Epidermal melanocyte (primary cell): ENCODE results near the gene FLNB.
A peak's percentile ranks its signal among the peaks of the same experiment; 100 is the strongest.

Source experiments
- DNase-seq: peaks from one replicate; pipeline ENCODE4 v3.0.0; 2011; ENCODE audit warnings: low spot score; ENCODE audit not compliant: insufficient read length

The FLNB gene

GRCh38 chr3:58160399-58160798 is 152.2 kb downstream of the FLNB start:
- DNase-seq, result no peak

- peak; percentile 30 for DNase-seq
These were observed 153.5 kb downstream of the FLNB start for GRCh38 chr3:58161435-58162398.

- no peak for DNase-seq
These were observed 155.0 kb downstream of the FLNB start for GRCh38 chr3:58163234-58163633.

- DNase-seq, result no peak
These were observed 156.1 kb downstream of the FLNB start for GRCh38 chr3:58164199-58164879.

- no peak for DNase-seq
These were observed 156.9 kb downstream of the FLNB start for GRCh38 chr3:58164906-58165821.

GRCh38 chr3:58167431-58168351 is 159.5 kb downstream of the FLNB start:
- peak; percentile 81 for DNase-seq

- no peak for DNase-seq
These were observed 160.3 kb downstream of the FLNB start for GRCh38 chr3:58168498-58168897.

- no peak for DNase-seq
These were observed 161.1 kb downstream of the FLNB start for GRCh38 chr3:58169371-58169770.

- no peak for DNase-seq
These were observed 162.2 kb downstream of the FLNB start for GRCh38 chr3:58170376-58170775.

GRCh38 chr3:58171126-58171525 is 162.9 kb downstream of the FLNB start:
- no peak for DNase-seq

- DNase-seq, result no peak
These were observed 164.9 kb downstream of the FLNB start for GRCh38 chr3:58173029-58173668.

GRCh38 chr3:58173669-58174398 is 165.6 kb downstream of the FLNB start:
- DNase-seq, result no peak

- DNase-seq, result no peak
These were observed 166.9 kb downstream of the FLNB start for GRCh38 chr3:58175187-58175436.

GRCh38 chr3:58175437-58176184 is 167.4 kb downstream of the FLNB start:
- no peak for DNase-seq

- DNase-seq, result no peak
These were observed 167.9 kb downstream of the FLNB start for GRCh38 chr3:58176185-58176530.

- no peak for DNase-seq
These were observed 168.7 kb downstream of the FLNB start for GRCh38 chr3:58176827-58177489.

- peak; percentile 71 for DNase-seq
These were observed 169.7 kb downstream of the FLNB start for GRCh38 chr3:58177747-58178527.
